GM21390 (cell line): ENCODE measurements around the gene VTCN1.
"Not testable (repeated sequence)": the region's sequence is repeated elsewhere in the genome, so short reads cannot be mapped to it uniquely, and the experiment has no call there.

Source experiments
- ATAC-seq: cut with Tn5 transposase; IDR thresholded peaks from one replicate; pipeline ENCODE4 v1.9.1; 2021; ENCODE audit not compliant: unreplicated experiment

Gene VTCN1

GRCh38 chr1:117169871-117170596 is 40.7 kb downstream of the VTCN1 start:
- ATAC-seq: no peak

GRCh38 chr1:117167402-117167801 is 43.3 kb downstream of the VTCN1 start:
- ATAC-seq: no peak

- no peak for ATAC-seq
Measured at GRCh38 chr1:117166076-117166475, 44.7 kb downstream of the VTCN1 start.

GRCh38 chr1:117164209-117164608 is 46.5 kb downstream of the VTCN1 start:
- no peak for ATAC-seq

- ATAC-seq: no peak
Measured at GRCh38 chr1:117162816-117163215, 47.9 kb downstream of the VTCN1 start.

GRCh38 chr1:117161887-117162286 is 48.8 kb downstream of the VTCN1 start:
- ATAC-seq: no peak

- ATAC-seq: not testable (repeated sequence)
Measured at GRCh38 chr1:117151305-117151704, 59.4 kb downstream of the VTCN1 start.

- ATAC-seq: no peak
Measured at GRCh38 chr1:117150316-117150715, 60.4 kb downstream of the VTCN1 start.

- ATAC-seq: no peak
Measured at GRCh38 chr1:117147856-117148588, 62.7 kb downstream of the VTCN1 start.

- no peak for ATAC-seq
Measured at GRCh38 chr1:117147341-117147831, 63.3 kb downstream of the VTCN1 start.

- no peak for ATAC-seq
Measured at GRCh38 chr1:117146575-117147340, 64.0 kb downstream of the VTCN1 start.

- ATAC-seq: no peak
Measured at GRCh38 chr1:117146072-117146471, 64.7 kb downstream of the VTCN1 start.

GRCh38 chr1:117143871-117144270 is 66.9 kb downstream of the VTCN1 start:
- ATAC-seq: no peak

GRCh38 chr1:117143172-117143571 is 67.6 kb downstream of the VTCN1 start:
- ATAC-seq: no peak

- no peak for ATAC-seq
Measured at GRCh38 chr1:117142200-117142599, 68.5 kb downstream of the VTCN1 start.

- ATAC-seq: no peak
Measured at GRCh38 chr1:117138561-117138960, 72.2 kb downstream of the VTCN1 start.

- ATAC-seq: no peak
Measured at GRCh38 chr1:117138106-117138505, 72.6 kb downstream of the VTCN1 start.

GRCh38 chr1:117137281-117137855 is 73.4 kb downstream of the VTCN1 start:
- ATAC-seq: no peak

GRCh38 chr1:117136749-117137148 is 74.0 kb downstream of the VTCN1 start:
- no peak for ATAC-seq

GRCh38 chr1:117135329-117135728 is 75.4 kb downstream of the VTCN1 start:
- no peak for ATAC-seq

- ATAC-seq: no peak
Measured at GRCh38 chr1:117130526-117130925, 80.2 kb downstream of the VTCN1 start.
